Left renal cortex interstitium (tissue), 4 donors: ENCODE results near the gene WHRN. TPM values are rescaled to one million over a fixed set of nuclear protein-coding genes. Genes with fewer than 3 reads are reported as not detected.

Experiments
- polyA plus RNA-seq, 4 donors: library from polyadenylated mRNA; unstranded; fragments of 120-200 nt; gene quantifications; one replicate each; pipeline ENCODE4 v1.2.1, GENCODE V29; 2013; ENCODE audit not compliant: insufficient read length in 4 of 4

WHRN gene
- polyA plus RNA-seq, 4 donors, result 5.9 to 18.1 (median 10.3) TPM

Other genes with a start within 250 kb of the WHRN start
- gene ORM1, start 182.4 kb downstream of the WHRN start, polyA plus RNA-seq, result 1 to 10 TPM in 1 of 4 donors, under 1 TPM in 2, not detected in 1; 0.25 to 2.3 (median 0.25) TPM
- under 1 TPM in 2 of 4 donors, not detected in 2; 0.27 to 0.73 TPM for gene ORM2, start 175.6 kb downstream of the WHRN start, polyA plus RNA-seq
- gene AKNA, start 117.5 kb downstream of the WHRN start, polyA plus RNA-seq, result 10 to 100 TPM; 11.0 to 18.6 (median 14.5) TPM
- 100 to 1,000 TPM; 221 to 302 (median 247) TPM for gene ATP6V1G1, start 82.3 kb upstream of the WHRN start, polyA plus RNA-seq
- gene TMEM268, start 105.8 kb upstream of the WHRN start, polyA plus RNA-seq, result 10 to 100 TPM in 1 of 4 donors, 1 to 10 TPM in 3; 8.5 to 10.6 (median 9.6) TPM
- gene TEX53, start 152.3 kb upstream of the WHRN start, polyA plus RNA-seq, result not detected
- gene TEX48, start 176.7 kb upstream of the WHRN start, polyA plus RNA-seq, result not detected